Middle frontal gyrus (tissue), 1 donor: ENCODE data around the gene PCSK9.

Experiments used
- DNase-seq: peaks from one replicate; pipeline ENCODE4 v3.0.0-alpha.2; 2015; ENCODE audit warnings: low spot score; ENCODE audit errors: extremely low spot score

PCSK9 gene

GRCh38 chr1:55043011-55043410, 3.7 kb downstream of the PCSK9 start:
- no peak for DNase-seq

DNA sequence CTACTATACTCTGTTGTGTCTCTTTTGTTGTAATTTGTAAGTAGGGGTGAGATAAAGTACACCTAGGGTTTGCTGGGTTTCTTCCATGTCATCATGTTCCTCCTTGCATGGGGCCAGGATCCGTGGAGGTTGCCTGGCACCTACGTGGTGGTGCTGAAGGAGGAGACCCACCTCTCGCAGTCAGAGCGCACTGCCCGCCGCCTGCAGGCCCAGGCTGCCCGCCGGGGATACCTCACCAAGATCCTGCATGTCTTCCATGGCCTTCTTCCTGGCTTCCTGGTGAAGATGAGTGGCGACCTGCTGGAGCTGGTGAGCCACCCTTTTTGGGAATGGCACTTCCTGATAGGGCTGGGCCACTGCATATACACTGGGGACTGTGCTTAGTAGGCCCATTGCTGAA, 4.4 kb downstream of the PCSK9 start:
- no peak for DNase-seq

- DNase-seq = no peak
Measured at GRCh38 chr1:55044617-55045397, 5.5 kb downstream of the PCSK9 start.

- no peak for DNase-seq
Measured at GRCh38 chr1:55045430-55045829, 6.1 kb downstream of the PCSK9 start.

- DNase-seq = no peak
Measured at GRCh38 chr1:55046871-55047270, 7.5 kb downstream of the PCSK9 start.

DNA sequence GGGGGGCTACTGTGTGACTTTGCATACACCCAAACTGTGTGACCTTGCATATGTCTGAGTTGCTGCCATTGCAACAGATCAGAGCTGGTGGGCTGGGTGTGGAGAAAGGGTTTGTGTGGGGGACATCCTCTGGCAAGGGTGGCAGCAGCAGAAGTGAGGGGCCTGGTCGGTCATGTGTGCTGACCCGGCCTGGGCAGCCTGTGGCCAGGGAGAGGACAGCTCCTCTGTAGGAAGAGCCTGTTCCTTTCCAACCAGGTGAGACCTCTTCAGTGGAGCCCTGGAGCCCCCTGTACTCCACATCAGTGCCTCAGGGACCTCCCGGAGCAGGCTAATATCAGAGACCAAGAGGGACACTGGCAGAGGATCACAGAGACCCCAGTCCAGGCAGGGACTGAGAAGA, 8.3 kb downstream of the PCSK9 start:
- no peak for DNase-seq

GRCh38 chr1:55048453-55049270, 9.3 kb downstream of the PCSK9 start:
- DNase-seq = no peak

- DNase-seq = no peak
Measured at GRCh38 chr1:55049271-55049913, 10.0 kb downstream of the PCSK9 start.

DNA sequence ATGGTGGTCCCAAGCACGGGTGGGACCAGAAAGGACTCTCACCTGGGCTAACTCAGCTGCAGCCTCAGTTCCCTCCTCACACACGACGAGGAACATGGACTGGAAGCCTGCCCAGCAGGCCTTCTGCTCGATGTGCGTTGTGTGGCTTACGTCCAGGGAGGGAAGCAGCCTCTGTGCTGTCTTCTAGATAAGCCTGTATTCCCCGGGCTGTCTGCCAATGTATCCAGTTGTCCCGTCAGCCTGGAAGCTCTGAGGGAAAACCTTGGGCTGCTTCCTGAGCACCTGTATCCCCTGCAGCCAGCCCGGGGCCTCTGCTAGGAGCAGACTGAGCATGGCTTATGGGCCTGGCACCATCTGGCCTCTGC, 10.5 kb downstream of the PCSK9 start:
- no peak for DNase-seq

DNA sequence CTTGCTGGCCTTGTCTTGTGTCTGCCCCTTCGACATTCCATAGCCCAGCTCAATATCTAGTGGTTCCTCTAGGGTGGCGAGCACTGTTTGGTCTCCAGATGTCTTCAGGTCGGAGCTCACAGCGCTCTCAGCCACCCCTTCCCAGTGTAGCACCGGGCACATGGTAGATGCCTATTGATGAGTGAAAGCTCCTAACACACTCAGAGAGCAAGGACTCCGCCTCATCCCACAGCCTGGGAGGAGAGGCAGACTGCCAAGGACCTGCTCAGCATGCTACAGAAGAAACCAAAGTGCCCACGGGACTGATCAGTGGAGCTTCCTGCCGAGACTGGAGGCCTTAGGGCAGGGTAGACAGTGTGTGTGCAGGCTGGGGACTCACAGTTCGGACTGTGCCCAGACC, 10.9 kb downstream of the PCSK9 start:
- no peak for DNase-seq

DNA sequence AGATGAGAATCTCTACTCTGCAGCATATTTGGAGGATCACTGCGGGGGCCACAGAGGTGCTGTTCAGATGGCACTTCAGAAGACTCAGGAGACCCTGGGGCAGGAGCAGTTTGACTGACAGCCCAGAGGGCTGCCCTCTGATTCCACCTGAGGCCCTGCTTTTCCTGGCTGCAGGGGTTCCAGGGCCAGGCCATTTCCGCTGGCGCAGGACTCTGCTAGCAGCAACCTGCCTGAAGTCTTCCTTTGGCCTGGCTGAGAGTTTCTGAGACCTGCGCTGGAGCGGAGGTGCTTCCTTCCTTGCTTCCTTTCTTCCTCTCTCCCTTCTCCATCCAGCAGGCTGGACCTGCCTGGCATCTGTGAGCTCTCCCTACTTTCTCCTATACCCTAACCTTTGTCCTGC, 11.8 kb downstream of the PCSK9 start:
- no peak for DNase-seq

GRCh38 chr1:55051621-55052020, 12.3 kb downstream of the PCSK9 start:
- DNase-seq = no peak

DNA sequence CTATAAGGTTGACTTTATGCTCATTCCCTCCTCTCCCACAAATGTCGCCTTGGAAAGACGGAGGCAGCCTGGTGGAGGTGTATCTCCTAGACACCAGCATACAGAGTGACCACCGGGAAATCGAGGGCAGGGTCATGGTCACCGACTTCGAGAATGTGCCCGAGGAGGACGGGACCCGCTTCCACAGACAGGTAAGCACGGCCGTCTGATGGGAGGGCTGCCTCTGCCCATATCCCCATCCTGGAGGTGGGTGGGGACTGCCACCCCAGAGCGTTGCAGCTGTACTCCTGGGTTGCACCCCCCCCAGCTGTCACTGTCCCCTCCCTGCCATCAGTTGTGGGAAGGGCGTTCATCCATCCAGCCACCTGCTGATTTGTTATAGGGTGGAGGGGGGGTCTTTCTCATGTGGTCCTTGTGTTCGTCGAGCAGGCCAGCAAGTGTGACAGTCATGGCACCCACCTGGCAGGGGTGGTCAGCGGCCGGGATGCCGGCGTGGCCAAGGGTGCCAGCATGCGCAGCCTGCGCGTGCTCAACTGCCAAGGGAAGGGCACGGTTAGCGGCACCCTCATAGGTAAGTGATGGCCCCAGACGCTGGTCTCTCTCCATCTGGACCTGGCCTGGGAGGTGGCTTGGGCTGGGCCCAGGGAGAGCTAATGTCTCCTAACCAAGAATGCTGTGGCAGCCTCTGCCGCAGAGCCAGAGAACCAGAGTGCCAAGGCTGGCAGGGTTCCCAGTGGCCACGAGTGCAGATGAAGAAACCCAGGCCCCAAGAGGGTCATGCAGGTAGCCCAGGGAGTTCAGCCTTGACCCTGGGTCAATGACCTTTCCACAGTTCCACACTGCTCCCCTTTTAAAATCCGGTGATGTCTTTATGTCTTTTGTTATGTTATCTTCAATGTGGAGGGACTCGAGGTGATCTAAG, 13.1 kb downstream of the PCSK9 start:
- no peak for DNase-seq

GRCh38 chr1:55053265-55053954, 14.1 kb downstream of the PCSK9 start:
- no peak for DNase-seq

DNA sequence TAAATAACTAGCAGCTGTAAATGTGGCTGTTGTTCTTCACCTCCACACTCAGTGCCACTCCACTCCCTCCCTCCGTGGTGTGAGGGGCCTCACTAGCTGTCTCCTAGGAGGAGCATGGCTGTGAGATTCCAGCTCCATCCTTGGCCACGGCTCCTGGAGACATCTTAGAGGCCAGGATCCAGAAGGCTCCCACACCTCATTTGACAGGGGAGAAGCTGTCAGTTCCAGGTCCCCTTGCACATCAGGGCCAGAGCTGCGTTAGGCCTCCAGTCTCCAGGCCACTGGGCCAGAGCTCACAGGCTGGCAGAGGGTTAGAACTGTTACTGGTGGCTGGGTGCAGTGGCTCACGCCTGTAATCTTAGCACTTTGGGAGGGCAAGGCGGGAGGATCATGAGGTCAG, 15.0 kb downstream of the PCSK9 start:
- DNase-seq = no peak

- DNase-seq = no peak
Measured at GRCh38 chr1:55055084-55055882, 15.9 kb downstream of the PCSK9 start.

- no peak for DNase-seq
Measured at GRCh38 chr1:55055951-55056631, 16.7 kb downstream of the PCSK9 start.

- DNase-seq = no peak
Measured at GRCh38 chr1:55056632-55056992, 17.3 kb downstream of the PCSK9 start.

DNA sequence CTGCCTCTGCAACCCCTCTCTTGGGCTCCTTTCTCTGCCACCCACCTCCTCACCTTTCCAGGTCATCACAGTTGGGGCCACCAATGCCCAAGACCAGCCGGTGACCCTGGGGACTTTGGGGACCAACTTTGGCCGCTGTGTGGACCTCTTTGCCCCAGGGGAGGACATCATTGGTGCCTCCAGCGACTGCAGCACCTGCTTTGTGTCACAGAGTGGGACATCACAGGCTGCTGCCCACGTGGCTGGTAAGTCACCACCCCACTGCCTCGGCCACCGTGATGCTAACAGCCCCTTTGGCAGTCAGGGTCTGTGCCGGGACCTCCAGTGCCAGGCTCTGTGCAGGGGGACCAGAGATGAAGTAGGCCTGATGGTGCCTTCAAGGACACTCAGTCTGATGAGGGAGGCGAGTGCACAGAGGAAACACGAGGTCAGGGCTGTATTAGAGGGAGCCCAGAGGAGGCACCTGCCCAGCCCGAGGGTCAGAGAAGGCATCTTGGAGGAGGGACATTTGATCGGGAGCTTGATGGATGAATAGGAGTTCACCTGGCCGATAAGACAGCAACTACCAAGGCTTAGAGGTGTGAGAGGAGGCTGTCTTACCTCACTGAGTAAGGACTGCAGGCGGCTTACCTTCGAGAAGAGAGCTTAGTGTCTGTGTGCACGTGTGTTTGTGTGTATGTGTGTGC, 18.1 kb downstream of the PCSK9 start:
- no peak for DNase-seq
